Activated naive CD8-positive, alpha-beta T cell treated with anti-CD3 and anti-CD28 coated beads, Interleukin-2, amount 50 U/mL, for 16 hours (primary cell): ENCODE measurements around the gene FKBP10.
"Not testable (repeated sequence)": the region's sequence is repeated elsewhere in the genome, so short reads cannot be mapped to it uniquely, and the experiment has no call there.

Source experiments
- DNase-seq: peaks from one replicate; pipeline ENCODE4 v3.0.0-alpha.2; 2020; ENCODE audit warnings: low read depth, low spot score

Gene FKBP10

GRCh38 chr17:41812381-41813151 lies at the start of gene FKBP10:
Gene FKBP10, plus strand, starts transcription at chr17:41813004. Its CDS starts 31 bp downstream, at chr17:41813035.
- no peak for DNase-seq

DNA sequence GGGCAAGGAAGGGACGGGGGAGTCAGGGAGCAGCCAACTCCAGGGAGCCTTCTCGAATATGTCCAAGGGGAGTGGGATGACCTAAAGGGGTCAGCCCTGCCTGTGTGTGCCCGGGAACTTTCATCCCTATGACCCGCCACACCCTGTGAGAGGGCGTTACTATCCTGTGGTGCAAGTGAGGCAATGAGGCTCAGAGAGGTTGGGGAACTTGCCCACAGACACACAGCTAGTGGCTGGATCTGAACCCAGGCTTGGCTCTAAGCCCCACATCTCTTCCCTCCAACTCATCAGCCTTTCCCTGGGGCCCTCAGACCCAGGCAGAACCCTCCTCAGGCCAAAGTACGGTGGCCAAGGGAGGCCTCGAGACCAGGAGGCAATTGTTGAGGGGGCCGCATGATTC lies 49.5 kb upstream of the FKBP10 start:
- no peak for DNase-seq

DNA sequence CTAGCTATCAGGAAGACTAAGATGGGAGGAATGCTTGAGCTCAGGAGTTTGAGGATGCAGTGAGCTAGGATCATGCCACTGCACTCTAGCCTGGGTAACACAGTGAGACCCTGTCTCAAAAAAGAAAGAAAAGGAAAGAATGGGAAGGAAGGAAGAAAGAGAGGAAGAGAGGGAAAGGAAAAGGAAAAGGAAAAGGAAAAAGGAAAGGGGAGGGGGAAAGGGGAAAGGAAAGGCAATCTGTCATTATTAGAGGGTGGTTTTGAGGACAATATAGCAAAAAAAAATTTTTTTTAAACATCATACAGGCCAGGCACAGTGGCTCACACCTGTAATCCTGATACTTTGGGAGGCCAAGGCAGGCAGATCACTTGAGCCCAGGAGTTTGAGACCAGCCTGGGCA lies 46.7 kb upstream of the FKBP10 start:
- no peak for DNase-seq

GRCh38 chr17:41767324-41768042 lies 45.3 kb upstream of the FKBP10 start:
- no peak for DNase-seq

- no peak for DNase-seq
These were observed 44.0 kb upstream of the FKBP10 start for GRCh38 chr17:41768682-41769288.

GRCh38 chr17:41769346-41769862 lies 43.4 kb upstream of the FKBP10 start:
- DNase-seq, result no peak

DNA sequence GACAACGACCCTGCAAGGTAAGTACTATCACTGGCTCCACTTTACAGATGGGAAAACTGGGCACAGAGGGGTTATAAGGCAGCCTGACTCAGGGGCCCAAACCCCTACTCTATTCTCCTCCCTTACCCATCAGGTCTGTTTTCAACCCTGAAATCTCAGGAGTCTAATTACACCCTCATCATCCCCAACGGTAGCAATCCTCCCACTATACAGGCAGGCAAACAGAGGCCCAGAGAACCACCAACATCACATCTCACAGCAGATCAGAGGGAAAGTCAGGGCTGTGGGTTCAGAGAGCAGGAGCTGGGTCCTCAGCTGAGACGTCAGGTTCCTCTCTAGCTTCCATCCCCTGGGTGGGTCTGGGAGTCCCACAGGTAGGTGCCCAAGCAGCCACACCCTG lies 42.8 kb upstream of the FKBP10 start:
- no peak for DNase-seq

- no peak for DNase-seq
These were observed 41.2 kb upstream of the FKBP10 start for GRCh38 chr17:41771389-41772206.

DNA sequence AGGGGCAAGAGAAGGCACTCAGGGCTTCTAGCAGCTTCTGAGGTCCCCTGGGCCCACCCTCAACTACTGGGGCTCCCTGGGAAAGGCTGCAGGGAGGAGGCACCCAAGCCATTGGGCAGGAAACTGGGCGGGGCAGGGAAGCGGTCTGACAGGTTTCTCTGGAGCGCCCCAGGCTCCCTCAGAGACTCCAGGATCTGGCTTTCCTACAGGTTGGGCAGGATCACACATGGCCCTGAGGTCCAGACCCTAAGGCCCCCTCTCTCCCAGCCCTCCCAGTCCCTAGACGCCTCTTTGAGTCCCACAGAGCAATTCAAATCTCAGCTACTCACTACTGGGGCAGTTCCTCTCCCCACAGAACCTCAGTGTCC lies 40.6 kb upstream of the FKBP10 start:
- DNase-seq, result no peak

- no peak for DNase-seq
These were observed 40.1 kb upstream of the FKBP10 start for GRCh38 chr17:41772586-41773189.

- no peak for DNase-seq
These were observed 39.6 kb upstream of the FKBP10 start for GRCh38 chr17:41773190-41773588.

- no peak for DNase-seq
These were observed 39.0 kb upstream of the FKBP10 start for GRCh38 chr17:41773731-41774193.

DNA sequence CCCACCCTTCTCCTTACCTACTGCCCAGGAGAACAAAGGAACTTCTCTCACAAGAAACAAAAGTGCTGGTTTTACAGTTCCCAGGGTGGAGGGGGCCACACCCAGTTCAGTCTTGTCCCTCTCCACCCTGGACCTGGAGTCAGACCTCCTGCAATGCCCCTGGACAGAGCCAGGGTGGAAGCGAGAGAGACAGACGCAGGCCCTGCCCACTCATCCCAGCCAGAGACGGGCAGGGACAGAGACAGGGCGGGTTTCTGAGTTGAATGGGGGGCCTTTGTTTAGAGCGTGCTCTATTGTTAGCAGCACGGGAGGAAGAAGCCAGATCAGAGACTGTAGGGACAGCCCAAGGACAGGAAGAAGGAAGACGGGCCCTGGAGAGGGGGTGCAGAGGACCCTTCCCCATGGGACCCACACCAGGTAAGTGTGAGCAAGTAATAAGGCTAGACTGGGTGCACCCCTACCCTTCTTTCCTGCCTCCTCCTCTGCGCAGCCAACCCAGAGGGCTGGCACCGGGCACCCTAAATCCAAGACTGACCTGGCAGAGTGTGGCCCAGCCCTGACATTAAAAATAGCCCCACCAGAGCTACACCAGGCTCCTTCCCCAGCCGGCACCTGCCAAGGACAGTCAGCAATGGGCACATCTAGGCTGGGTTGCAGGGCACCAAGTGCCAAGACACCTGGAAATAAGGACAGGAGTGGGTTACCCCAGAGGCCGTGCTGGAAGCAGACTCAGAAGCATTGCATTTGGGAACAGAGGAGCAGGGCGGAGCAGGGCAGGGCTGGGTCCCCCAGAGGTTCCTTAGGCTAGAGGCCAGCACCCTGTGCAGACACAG lies 37.2 kb upstream of the FKBP10 start:
- no peak for DNase-seq

DNA sequence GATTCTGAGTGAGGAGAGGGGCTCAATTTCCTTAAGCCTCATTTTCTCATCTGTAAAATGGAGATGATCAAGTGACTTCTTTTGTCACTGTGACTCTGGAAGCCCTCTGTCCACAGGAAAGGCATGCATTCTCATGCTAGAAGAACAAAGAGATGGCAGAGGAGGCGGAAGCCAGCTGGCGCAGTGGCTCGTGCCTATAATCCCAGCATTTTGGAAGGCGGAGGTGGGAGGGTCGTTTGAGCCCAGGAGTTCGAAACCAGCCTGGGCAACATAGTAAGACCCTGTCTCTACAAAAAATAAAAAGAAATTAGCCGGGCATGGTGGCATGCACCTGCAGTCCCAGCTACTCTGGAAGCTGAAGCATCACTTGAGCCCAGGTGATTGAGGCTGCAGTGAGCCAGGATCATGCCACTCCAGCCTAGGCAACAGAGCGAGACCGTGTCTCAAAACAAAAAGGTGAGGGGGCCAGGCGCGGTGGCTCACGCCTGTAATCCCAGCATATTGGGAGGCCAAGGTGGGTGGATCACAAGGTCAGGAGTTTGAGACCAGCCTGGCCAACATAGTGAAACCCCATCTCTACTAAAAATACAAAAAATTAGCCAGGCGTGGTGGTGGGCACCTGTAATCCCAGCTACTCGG lies 36.4 kb upstream of the FKBP10 start:
- DNase-seq, result not testable (repeated sequence)

GRCh38 chr17:41777157-41777573 lies 35.6 kb upstream of the FKBP10 start:
- no peak for DNase-seq

GRCh38 chr17:41777574-41778188 lies 35.1 kb upstream of the FKBP10 start:
- DNase-seq, result no peak

DNA sequence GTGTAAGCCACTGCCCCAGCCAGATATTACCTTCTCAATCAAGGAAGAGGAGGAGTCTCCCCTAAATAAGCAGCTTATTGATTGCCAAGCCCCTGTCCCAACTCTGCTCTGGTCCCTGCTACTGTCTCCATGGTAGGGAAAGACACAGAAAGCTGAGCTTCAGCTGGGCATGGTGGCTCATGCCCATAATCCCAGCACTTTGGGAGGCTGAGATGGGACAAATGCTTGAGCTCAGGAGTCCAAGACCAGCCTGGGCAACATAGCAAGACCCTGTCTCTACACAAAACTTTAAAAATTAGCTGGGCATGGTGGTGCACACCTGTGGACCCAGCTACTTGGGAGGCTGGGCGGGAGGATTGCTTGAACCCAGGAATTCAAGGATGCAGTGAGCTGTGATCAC lies 32.9 kb upstream of the FKBP10 start:
- DNase-seq, result no peak

DNA sequence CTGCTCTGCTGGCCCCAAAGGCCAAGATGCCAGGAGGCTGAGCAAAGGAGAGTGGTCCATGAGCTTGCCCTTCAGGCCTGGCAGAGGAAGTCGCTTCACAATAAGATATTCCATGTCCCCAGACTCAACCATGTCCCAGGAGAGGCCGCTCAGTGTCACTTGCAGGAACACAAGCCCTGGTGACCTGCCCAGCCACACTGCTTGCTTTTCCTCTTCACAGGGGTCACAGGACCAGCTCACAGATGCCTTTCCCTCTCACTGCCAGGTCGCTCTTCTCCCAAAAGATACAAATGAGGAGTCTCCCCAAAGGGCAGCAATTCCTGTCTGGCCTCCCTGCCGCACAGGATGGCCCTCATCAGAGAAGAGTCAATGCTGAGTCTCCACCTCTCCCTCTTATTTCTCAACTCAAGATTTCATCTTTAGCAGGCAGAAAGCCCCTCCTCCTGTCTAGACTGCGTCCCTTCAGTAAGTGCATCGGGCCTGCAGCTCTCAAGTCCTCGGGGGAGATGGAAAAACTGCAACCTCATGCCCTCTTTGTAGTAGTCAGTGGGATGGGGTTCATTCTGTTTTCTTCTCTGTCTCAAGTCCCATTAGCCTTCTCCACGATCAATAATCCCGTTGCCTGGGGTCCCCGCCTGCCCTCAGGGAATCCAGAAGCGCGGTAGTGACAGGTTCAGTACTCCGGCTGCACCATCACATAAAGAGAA lies 31.2 kb upstream of the FKBP10 start:
- no peak for DNase-seq

- DNase-seq, result no peak
These were observed 30.7 kb upstream of the FKBP10 start for GRCh38 chr17:41782142-41782541.
